Gastroesophageal sphincter (tissue), 4 donors: ENCODE results near the gene AUTS2. TPM values are rescaled to one million over a fixed set of nuclear protein-coding genes. Genes with fewer than 3 reads are reported as not detected.

Source experiments
- ATAC-seq: fragments of 150-250 bp; one replicate; pipeline ENCODE4 v1.9.1; 2016; ENCODE audit warnings: mild to moderate bottlenecking, moderate library complexity
- H3K27ac ChIP-seq, 4 donors: fragments of 200-600 bp; sonication (generic) in 3 of 4; 1 replicate in 3 of 4; 2 replicates in 1 of 4; pipeline ENCODE4 v1.5.1; 2016 to 2019
- H3K27me3 ChIP-seq: fragments of 200-600 bp; sonication (generic); one replicate; pipeline ENCODE4 v1.5.1; 2019
- H3K36me3 ChIP-seq, 2 donors: fragments of 200-600 bp; sonication (generic); one replicate each; pipeline ENCODE4 v1.5.1; 2019; ENCODE audit warnings: control low read depth in 1 of 2
- H3K4me1 ChIP-seq, 3 donors: fragments of 200-600 bp; sonication (generic); 1 replicate in 2 of 3; 2 replicates in 1 of 3; pipeline ENCODE4 v1.5.1; 2016 to 2019; ENCODE audit warnings: control low read depth in 2 of 3
- H3K4me3 ChIP-seq, 2 donors: fragments of 200-600 bp; sonication (generic); one replicate each; pipeline ENCODE4 v1.5.1; 2019; ENCODE audit warnings: mild to moderate bottlenecking in 1 of 2, moderate library complexity in 1 of 2
- H3K9me3 ChIP-seq, 3 donors: fragments of 200-600 bp; sonication (generic); one replicate each; pipeline ENCODE4 v1.5.1; 2017 to 2019; ENCODE audit warnings: control low read depth in 2 of 3
- EP300 ChIP-seq: sonication (generic); formaldehyde crosslinking; IDR thresholded peaks from one replicate; pipeline ENCODE4 v1.6.1; 2017; ENCODE audit warnings: antibody characterized with exemption, mild to moderate bottlenecking
- POLR2A ChIP-seq, 2 donors: fragments of 450-650 bp; IDR thresholded peaks; one replicate each; pipeline ENCODE4 v1.6.1; 2017; ENCODE audit warnings: antibody characterized with exemption in 2 of 2, mild to moderate bottlenecking in 2 of 2, moderate library complexity in 1 of 2
- POLR2AphosphoS5 ChIP-seq: sonication (generic); formaldehyde crosslinking; IDR thresholded peaks from one replicate; pipeline ENCODE4 v1.6.1; 2017; ENCODE audit warnings: antibody characterized with exemption
- WGBS, 2 donors: methylation state at CpG; one replicate each; pipeline ENCODE4 v1.1.5; 2018; ENCODE audit warnings: low coverage in 1 of 2; 5-methylcytosine and 5-hydroxymethylcytosine counted together
- total RNA-seq, 4 donors: library from RNA; depleted of rRNA; stranded (reverse); fragments of >200 nt; gene quantifications; one replicate each; pipeline ENCODE4 v1.1.0, GENCODE V29; 2016
- TF ChIP-seq, protein P1 (sequence below), 4 experiments: fragments of 200-600 bp in 2 of 4; fragments of 450-650 bp in 2 of 4; sonication (generic) in 1 of 4; IDR thresholded peaks; one replicate each; pipeline ENCODE4 v1.5.1; 2017 to 2019; ENCODE audit warnings: antibody characterized with exemption in 4 of 4, mild to moderate bottlenecking in 2 of 4, moderate library complexity in 2 of 4

Gene AUTS2
- total RNA-seq, 4 donors from 2014 or later: 12.2 to 48.7 (median 44.1) TPM

DNA sequence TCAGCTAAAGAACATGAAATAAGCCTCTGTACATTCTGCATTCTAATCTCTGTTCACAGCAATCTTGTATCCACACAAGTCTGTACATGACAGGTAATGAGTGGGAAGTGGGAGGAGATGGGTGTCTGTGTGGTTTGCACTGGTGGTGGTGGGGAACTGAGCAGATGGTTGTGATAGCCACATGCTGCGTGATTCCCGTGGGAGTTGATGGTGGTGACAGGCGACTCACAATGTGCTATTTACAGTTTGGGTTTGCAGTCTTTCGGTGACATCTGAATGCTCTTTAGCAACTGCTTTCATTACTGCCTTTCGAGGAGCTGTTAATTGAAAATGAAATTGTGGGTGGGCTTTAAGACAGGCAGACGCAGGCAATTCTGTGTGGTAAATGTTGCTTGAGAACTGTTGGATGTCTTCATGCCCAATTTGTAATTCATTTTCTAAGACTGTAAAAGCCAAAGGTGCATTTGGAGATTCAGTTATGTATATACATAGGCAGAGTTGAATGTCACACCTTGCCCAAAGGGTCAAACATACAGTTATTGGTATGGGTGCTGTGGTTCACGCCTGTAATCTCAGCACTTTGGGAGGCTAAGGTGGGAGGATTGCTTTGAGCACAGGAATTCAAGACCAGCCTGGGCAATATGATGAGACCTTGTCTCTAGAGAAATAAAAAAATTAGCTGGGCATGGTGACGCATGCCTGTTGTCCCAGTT is 308.2 kb downstream of the AUTS2 start:
- peaks cover 0 to 8% (median 0%) of the 10 kb centered on the region in 3 donors for H3K4me1 ChIP-seq
- no peaks in the 10 kb centered on the region for H3K9me3 ChIP-seq
- WGBS, 2 donors: 81 to 94% methylated on average over 2 to 8 of the region's 8 CpGs
- H3K36me3 ChIP-seq: no peaks in the 10 kb centered on the region
- TF ChIP-seq, protein P1, sequence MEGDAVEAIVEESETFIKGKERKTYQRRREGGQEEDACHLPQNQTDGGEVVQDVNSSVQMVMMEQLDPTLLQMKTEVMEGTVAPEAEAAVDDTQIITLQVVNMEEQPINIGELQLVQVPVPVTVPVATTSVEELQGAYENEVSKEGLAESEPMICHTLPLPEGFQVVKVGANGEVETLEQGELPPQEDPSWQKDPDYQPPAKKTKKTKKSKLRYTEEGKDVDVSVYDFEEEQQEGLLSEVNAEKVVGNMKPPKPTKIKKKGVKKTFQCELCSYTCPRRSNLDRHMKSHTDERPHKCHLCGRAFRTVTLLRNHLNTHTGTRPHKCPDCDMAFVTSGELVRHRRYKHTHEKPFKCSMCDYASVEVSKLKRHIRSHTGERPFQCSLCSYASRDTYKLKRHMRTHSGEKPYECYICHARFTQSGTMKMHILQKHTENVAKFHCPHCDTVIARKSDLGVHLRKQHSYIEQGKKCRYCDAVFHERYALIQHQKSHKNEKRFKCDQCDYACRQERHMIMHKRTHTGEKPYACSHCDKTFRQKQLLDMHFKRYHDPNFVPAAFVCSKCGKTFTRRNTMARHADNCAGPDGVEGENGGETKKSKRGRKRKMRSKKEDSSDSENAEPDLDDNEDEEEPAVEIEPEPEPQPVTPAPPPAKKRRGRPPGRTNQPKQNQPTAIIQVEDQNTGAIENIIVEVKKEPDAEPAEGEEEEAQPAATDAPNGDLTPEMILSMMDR (IDR thresholded peaks at IDR 0.05): no peak
- TF ChIP-seq POLR2A (IDR thresholded peaks at IDR 0.05): no peak
- no peak for TF ChIP-seq EP300
- no peak for TF ChIP-seq POLR2AphosphoS5
- H3K27me3 ChIP-seq: no peaks in the 10 kb centered on the region
- ATAC-seq: no peak
- H3K4me3 ChIP-seq: no peak overlapping the region
- H3K27ac ChIP-seq: no peak overlapping the region

DNA sequence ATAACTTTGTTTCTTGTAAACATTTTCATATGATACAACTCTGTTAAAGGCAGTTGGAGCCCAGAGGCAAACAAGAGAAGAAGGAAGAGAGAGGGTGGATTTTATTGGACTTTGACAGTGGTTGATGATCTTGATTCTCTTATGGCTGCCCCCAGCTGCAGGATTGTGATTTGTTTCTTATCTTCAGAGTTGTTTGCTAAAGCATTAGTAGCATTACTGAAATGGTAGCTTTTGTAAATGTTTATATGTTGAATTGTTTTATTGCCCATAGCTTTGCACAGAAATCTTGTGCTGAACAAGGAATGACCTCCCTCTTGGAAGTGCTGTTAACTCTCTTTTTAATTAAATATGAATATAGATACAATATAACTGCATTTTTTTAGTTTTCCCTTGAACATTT is 309.4 kb downstream of the AUTS2 start:
- no peak for ATAC-seq
- no peak overlapping the region for H3K27ac ChIP-seq
- TF ChIP-seq POLR2AphosphoS5 (no peak), POLR2A (IDR thresholded peaks at IDR 0.05) (no peak)
- H3K36me3 ChIP-seq: no peaks in the 10 kb centered on the region
- no peak overlapping the region for H3K4me3 ChIP-seq
- no peaks in the 10 kb centered on the region for H3K27me3 ChIP-seq
- peaks cover 0 to 17% (median 0%) of the 10 kb centered on the region in 3 donors for H3K4me1 ChIP-seq
- no peaks in the 10 kb centered on the region for H3K9me3 ChIP-seq

DNA sequence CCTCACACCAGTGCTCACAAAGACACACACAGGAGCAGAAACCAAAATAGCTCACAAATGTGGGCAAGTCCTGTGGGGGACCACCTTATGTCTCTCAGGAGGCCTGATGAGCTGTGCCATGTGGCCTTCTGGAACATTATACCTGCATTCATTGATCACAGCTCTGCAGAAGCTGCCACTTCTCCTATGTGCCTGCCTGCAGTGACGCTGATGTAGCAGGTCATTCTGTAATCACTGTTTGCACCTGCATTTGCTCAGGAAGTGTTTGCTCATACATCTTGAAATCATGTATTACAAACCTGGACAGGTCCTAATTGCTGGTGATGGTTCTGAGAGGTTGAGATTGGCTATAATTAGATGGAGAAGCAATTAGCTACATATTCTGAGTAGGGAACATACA is 310.2 kb downstream of the AUTS2 start:
- no peaks in the 10 kb centered on the region for H3K27me3 ChIP-seq
- 100% methylated on average over 1 of the region's 1 CpG; no CpG with 5 or more reads in 1 of the 2 donors for WGBS, 2 donors
- no peak for TF ChIP-seq EP300
- TF ChIP-seq POLR2A (IDR thresholded peaks at IDR 0.05): no peak
- TF ChIP-seq POLR2AphosphoS5: no peak
- TF ChIP-seq, protein P1 (IDR thresholded peaks at IDR 0.05): no peak
- H3K9me3 ChIP-seq: no peaks in the 10 kb centered on the region
- H3K27ac ChIP-seq: no peak overlapping the region
- H3K4me3 ChIP-seq: no peak overlapping the region
- H3K36me3 ChIP-seq: no peaks in the 10 kb centered on the region
- ATAC-seq: no peak
- H3K4me1 ChIP-seq: peaks cover 0 to 20% (median 0%) of the 10 kb centered on the region in 3 donors

DNA sequence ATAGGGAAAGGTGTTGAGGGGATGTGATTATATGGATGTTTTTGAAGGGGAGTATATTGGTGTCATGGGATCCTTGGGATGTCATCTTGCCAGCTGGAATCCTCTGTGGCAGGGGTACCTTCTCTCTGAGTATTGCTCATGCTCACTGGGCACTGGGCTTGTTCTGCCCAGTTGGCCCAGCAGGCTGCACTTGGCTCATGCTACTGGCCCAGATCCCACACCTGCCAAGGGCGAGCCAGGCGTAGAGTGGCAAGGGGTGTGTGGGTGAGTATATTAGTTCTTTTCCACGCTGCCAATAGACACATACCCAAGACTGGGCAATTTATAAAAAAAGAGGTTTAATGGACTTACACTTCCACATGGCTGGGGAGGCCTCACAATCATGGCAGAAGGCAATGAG is 311.9 kb downstream of the AUTS2 start:
- Histone ChIP-seq H3K27me3 (no peaks in the 10 kb centered on the region), H3K27ac (no peak overlapping the region), H3K9me3 (no peaks in the 10 kb centered on the region), H3K4me1 (peaks cover 0 to 20% (median 0%) of the 10 kb centered on the region in 3 donors), H3K36me3 (no peaks in the 10 kb centered on the region), H3K4me3 (no peak overlapping the region)
- ATAC-seq: no peak
- WGBS, 2 donors: 84 to 100% methylated on average over 1 to 3 of the region's 3 CpGs
- TF ChIP-seq POLR2A (IDR thresholded peaks at IDR 0.05): no peak
- no peak for TF ChIP-seq EP300
- no peak for TF ChIP-seq POLR2AphosphoS5
- TF ChIP-seq, protein P1 (IDR thresholded peaks at IDR 0.05): no peak

DNA sequence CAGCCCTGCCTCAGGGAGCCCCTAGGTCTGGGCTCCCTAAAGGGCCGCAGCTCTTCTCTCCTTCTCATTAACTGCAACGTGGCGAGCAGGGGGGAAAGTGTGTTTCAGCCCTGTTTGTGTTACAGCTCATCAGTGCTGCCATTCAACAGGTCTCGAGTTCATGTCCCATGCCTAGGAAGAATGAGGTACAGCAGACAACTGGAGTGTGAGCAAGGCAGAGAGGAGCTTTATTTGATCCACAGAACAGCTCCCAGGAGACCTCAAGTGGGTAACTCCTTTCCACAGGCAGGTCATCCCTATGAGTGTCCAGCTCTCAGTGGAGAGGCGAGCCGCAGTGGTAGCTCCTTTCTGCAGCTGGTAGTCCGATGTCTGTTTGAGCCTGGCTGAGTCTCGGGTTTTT is 313.1 kb downstream of the AUTS2 start:
- H3K4me3 ChIP-seq: no peak overlapping the region
- H3K4me1 ChIP-seq: peaks cover 0 to 20% (median 0%) of the 10 kb centered on the region in 3 donors
- no peak overlapping the region for H3K27ac ChIP-seq
- H3K36me3 ChIP-seq: no peaks in the 10 kb centered on the region
- no peak for ATAC-seq
- WGBS, 2 donors: 88 to 100% methylated on average over 1 to 5 of the region's 8 CpGs
- TF ChIP-seq POLR2AphosphoS5 (no peak), POLR2A (IDR thresholded peaks at IDR 0.05) (no peak), EP300 (no peak)
- TF ChIP-seq, protein P1 (IDR thresholded peaks at IDR 0.05): no peak
- no peaks in the 10 kb centered on the region for H3K27me3 ChIP-seq
- H3K9me3 ChIP-seq: no peaks in the 10 kb centered on the region
